Measurements from ENCODE around the gene NUP85.

The NUP85 gene

DNA sequence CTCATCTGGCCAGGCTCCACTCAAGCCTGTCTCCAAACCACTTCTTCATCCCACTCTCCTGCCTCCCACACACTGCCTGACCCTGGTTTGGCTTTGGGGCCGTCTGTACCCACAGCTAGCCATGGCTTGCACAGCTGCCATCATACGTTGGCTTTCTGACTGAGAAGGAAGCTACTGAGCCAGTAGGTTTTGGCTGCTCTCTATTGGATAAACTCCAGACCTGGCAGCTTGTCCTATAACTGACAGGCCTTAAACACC, 61.6 kb downstream of the NUP85 start:
- H4K8ac ChIP-seq (ENCODE audit: low read length): no peak overlapping the region
- H3K36me3 ChIP-seq (ENCODE audit: control insufficient read depth in 1 of 2, insufficient read depth in 2 of 2, low read depth in 1 of 2, low read length in 2 of 2): peaks cover 40 to 46% of the 10 kb centered on the region in 2 experiments
- H3K27ac ChIP-seq (ENCODE audit: low read length, poor library complexity, severe bottlenecking): no peak overlapping the region
- no peaks in the 10 kb centered on the region for H3K27me3 ChIP-seq (ENCODE audit: control insufficient read depth in 1 of 2, insufficient read depth in 1 of 2, low read length in 2 of 2)
- H2AK5ac ChIP-seq (ENCODE audit: low read length, severe bottlenecking): no peak overlapping the region
- H2BK120ac ChIP-seq (ENCODE audit: low read depth, low read length): no peak overlapping the region
- H2BK5ac ChIP-seq (ENCODE audit: low read depth, low read length, poor library complexity, severe bottlenecking): no peak overlapping the region
- no peak overlapping the region for H3K18ac ChIP-seq (ENCODE audit: low read depth in 1 of 2, low read length in 2 of 2)
- DNase-seq: no peak
- H3K4ac ChIP-seq (ENCODE audit: low read depth in 1 of 2, low read length in 2 of 2): no peak overlapping the region
- H3K14ac ChIP-seq (ENCODE audit: low read length in 2 of 2): no peak overlapping the region
- H3K4me3 ChIP-seq (ENCODE audit: insufficient read depth in 1 of 2, low read depth in 1 of 2, low read length in 2 of 2): no peak overlapping the region
- peaks cover 20% of the 10 kb centered on the region for H3K79me1 ChIP-seq (replicated peaks; ENCODE audit: low read length, poor library complexity, severe bottlenecking)
- no peak overlapping the region for H3K23ac ChIP-seq (ENCODE audit: low read length in 2 of 2)
- H2BK12ac ChIP-seq (ENCODE audit: low read length in 2 of 2): no peak overlapping the region
- H3K9ac ChIP-seq (ENCODE audit: low read length): no peak overlapping the region
- 86% methylated on average over 2 of the region's 2 CpGs for WGBS
- H2BK15ac ChIP-seq (ENCODE audit: low read depth, poor library complexity, severe bottlenecking): no peak overlapping the region
- H4K91ac ChIP-seq (ENCODE audit: low read length): no peak overlapping the region
- no peak overlapping the region for H3K4me2 ChIP-seq (ENCODE audit: low read length, poor library complexity, severe bottlenecking)
- H3K9me3 ChIP-seq (ENCODE audit: control insufficient read depth, low read length): no peaks in the 10 kb centered on the region
- H3K4me1 ChIP-seq (ENCODE audit: control insufficient read depth, insufficient read depth, low read depth, low read length): peaks cover 16% of the 10 kb centered on the region
- no peak overlapping the region for H2AFZ ChIP-seq (ENCODE audit: low read depth, low read length)

DNA sequence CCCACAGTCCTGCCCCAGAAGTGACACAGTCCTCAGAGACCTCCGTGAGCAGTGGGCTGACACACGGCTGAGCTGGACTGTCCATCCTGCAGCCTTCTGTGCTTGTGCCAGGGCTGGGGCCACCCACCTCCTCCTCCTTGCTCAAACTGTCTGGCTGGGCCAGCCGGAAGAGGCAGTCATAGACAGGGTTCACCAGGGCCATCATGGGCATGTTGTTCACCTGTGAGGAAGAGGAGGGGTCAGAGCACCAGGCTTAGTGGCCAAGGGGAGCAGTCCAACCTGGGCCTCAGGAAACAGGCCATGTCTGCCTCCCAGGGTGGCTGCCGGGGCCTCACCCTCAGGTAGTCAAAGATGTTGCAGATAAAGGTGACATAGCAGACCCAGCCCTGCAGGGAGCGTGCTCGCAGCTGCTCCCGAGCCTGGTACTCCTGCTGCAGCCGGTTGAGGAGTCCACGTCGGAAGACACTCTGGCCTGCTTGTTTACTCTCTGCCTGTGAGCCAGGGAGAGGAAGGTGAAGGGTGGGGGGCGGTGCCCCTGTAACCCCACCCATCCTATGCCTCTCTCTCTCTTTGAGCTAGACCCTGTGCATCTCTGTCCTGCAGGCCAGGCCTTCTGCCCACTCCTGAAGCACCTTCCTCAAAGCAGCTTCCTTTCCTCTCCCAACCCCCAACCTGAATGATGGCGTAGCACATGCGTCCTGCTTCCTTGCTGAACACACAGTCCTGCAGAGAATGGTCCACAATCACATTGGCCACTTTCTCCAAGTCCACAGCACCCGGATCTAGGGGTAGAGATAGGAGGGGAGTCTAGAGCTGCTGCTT, 62.1 kb downstream of the NUP85 start:
- Histone ChIP-seq H3K9me3 (ENCODE audit: control insufficient read depth, low read length) (no peaks in the 10 kb centered on the region), H3K36me3 (ENCODE audit: control insufficient read depth in 1 of 2, insufficient read depth in 2 of 2, low read depth in 1 of 2, low read length in 2 of 2) (peaks cover 40 to 46% of the 10 kb centered on the region in 2 experiments), H2AK5ac (ENCODE audit: low read length, severe bottlenecking) (no peak overlapping the region), H3K4me1 (ENCODE audit: control insufficient read depth, insufficient read depth, low read depth, low read length) (peaks cover 18% of the 10 kb centered on the region), H3K23ac (ENCODE audit: low read length in 2 of 2) (no peak overlapping the region), H3K4me2 (ENCODE audit: low read length, poor library complexity, severe bottlenecking) (no peak overlapping the region), H4K8ac (ENCODE audit: low read length) (peak overlapping the region; percentile 65), H4K91ac (ENCODE audit: low read length) (no peak overlapping the region), H2BK120ac (ENCODE audit: low read depth, low read length) (no peak overlapping the region), H2BK12ac (ENCODE audit: low read length in 2 of 2) (no peak overlapping the region), H3K27me3 (ENCODE audit: control insufficient read depth in 1 of 2, insufficient read depth in 1 of 2, low read length in 2 of 2) (no peaks in the 10 kb centered on the region), H3K79me1 (replicated peaks; ENCODE audit: low read length, poor library complexity, severe bottlenecking) (peaks cover 22% of the 10 kb centered on the region), H3K4me3 (ENCODE audit: insufficient read depth in 1 of 2, low read depth in 1 of 2, low read length in 2 of 2) (no peak overlapping the region), H3K4ac (ENCODE audit: low read depth in 1 of 2, low read length in 2 of 2) (no peak overlapping the region), H3K27ac (ENCODE audit: low read length, poor library complexity, severe bottlenecking) (no peak overlapping the region), H2BK5ac (ENCODE audit: low read depth, low read length, poor library complexity, severe bottlenecking) (no peak overlapping the region), H3K14ac (ENCODE audit: low read length in 2 of 2) (no peak overlapping the region), H2AFZ (ENCODE audit: low read depth, low read length) (no peak overlapping the region), H3K18ac (ENCODE audit: low read depth in 1 of 2, low read length in 2 of 2) (no peak overlapping the region), H2BK15ac (ENCODE audit: low read depth, poor library complexity, severe bottlenecking) (peak overlapping the region; percentile 12), H3K9ac (ENCODE audit: low read length) (no peak overlapping the region)
- no peak for DNase-seq
- WGBS: 42% methylated on average over 13 of the region's 14 CpGs

GRCh38 chr17:75269844-75270217, 64.4 kb downstream of the NUP85 start:
- Histone ChIP-seq H4K8ac (ENCODE audit: low read length) (no peak overlapping the region), H4K91ac (ENCODE audit: low read length) (peak overlapping the region; percentile 20), H2AFZ (ENCODE audit: low read depth, low read length) (peak overlapping the region; percentile 49), H3K9ac (ENCODE audit: low read length) (peak overlapping the region; percentile 88), H3K18ac (ENCODE audit: low read depth in 1 of 2, low read length in 2 of 2) (no peak overlapping the region), H2BK15ac (ENCODE audit: low read depth, poor library complexity, severe bottlenecking) (no peak overlapping the region), H3K9me3 (ENCODE audit: control insufficient read depth, low read length) (no peaks in the 10 kb centered on the region), H2BK120ac (ENCODE audit: low read depth, low read length) (no peak overlapping the region), H3K4me1 (ENCODE audit: control insufficient read depth, insufficient read depth, low read depth, low read length) (peaks cover 18% of the 10 kb centered on the region), H2BK12ac (ENCODE audit: low read length in 2 of 2) (no peak overlapping the region), H3K79me1 (replicated peaks; ENCODE audit: low read length, poor library complexity, severe bottlenecking) (peaks cover 13% of the 10 kb centered on the region), H3K14ac (ENCODE audit: low read length in 2 of 2) (no peak overlapping the region), H3K4me2 (ENCODE audit: low read length, poor library complexity, severe bottlenecking) (peak overlapping the region; percentile 85), H2AK5ac (ENCODE audit: low read length, severe bottlenecking) (no peak overlapping the region), H3K36me3 (ENCODE audit: control insufficient read depth in 1 of 2, insufficient read depth in 2 of 2, low read depth in 1 of 2, low read length in 2 of 2) (peaks cover 26 to 34% of the 10 kb centered on the region in 2 experiments), H3K23ac (ENCODE audit: low read length in 2 of 2) (no peak overlapping the region), H3K27me3 (ENCODE audit: control insufficient read depth in 1 of 2, insufficient read depth in 1 of 2, low read length in 2 of 2) (no peaks in the 10 kb centered on the region), H2BK5ac (ENCODE audit: low read depth, low read length, poor library complexity, severe bottlenecking) (no peak overlapping the region), H3K4ac (ENCODE audit: low read depth in 1 of 2, low read length in 2 of 2) (peak overlapping the region in 1 of 2 experiments; percentile 6), H3K27ac (ENCODE audit: low read length, poor library complexity, severe bottlenecking) (no peak overlapping the region), H3K4me3 (ENCODE audit: insufficient read depth in 1 of 2, low read depth in 1 of 2, low read length in 2 of 2) (peak overlapping the region; percentile 85 to 88)
- WGBS: 36% methylated on average over 6 of the region's 6 CpGs
- DNase-seq: no peak

GRCh38 chr17:75270218-75270965, 64.9 kb downstream of the NUP85 start:
- H2BK5ac ChIP-seq (ENCODE audit: low read depth, low read length, poor library complexity, severe bottlenecking): no peak overlapping the region
- H3K23ac ChIP-seq (ENCODE audit: low read length in 2 of 2): no peak overlapping the region
- peak overlapping the region; percentile 92 for H4K8ac ChIP-seq (ENCODE audit: low read length)
- H2AFZ ChIP-seq (ENCODE audit: low read depth, low read length): peak overlapping the region; percentile 49
- H3K27me3 ChIP-seq (ENCODE audit: control insufficient read depth in 1 of 2, insufficient read depth in 1 of 2, low read length in 2 of 2): no peaks in the 10 kb centered on the region
- H3K18ac ChIP-seq (ENCODE audit: low read depth in 1 of 2, low read length in 2 of 2): peak overlapping the region in 1 of 2 experiments; percentile 61
- H3K36me3 ChIP-seq (ENCODE audit: control insufficient read depth in 1 of 2, insufficient read depth in 2 of 2, low read depth in 1 of 2, low read length in 2 of 2): peaks cover 21 to 30% of the 10 kb centered on the region in 2 experiments
- H3K79me1 ChIP-seq (replicated peaks; ENCODE audit: low read length, poor library complexity, severe bottlenecking): peaks cover 12% of the 10 kb centered on the region
- peak overlapping the region; percentile 85 to 88 for H3K4me3 ChIP-seq (ENCODE audit: insufficient read depth in 1 of 2, low read depth in 1 of 2, low read length in 2 of 2)
- peaks cover 18% of the 10 kb centered on the region for H3K4me1 ChIP-seq (ENCODE audit: control insufficient read depth, insufficient read depth, low read depth, low read length)
- DNase-seq: peak; percentile 86
- H3K27ac ChIP-seq (ENCODE audit: low read length, poor library complexity, severe bottlenecking): no peak overlapping the region
- no peaks in the 10 kb centered on the region for H3K9me3 ChIP-seq (ENCODE audit: control insufficient read depth, low read length)
- peak overlapping the region in 1 of 2 experiments; percentile 26 for H3K14ac ChIP-seq (ENCODE audit: low read length in 2 of 2)
- no peak overlapping the region for H2BK15ac ChIP-seq (ENCODE audit: low read depth, poor library complexity, severe bottlenecking)
- H3K4me2 ChIP-seq (ENCODE audit: low read length, poor library complexity, severe bottlenecking): peak overlapping the region; percentile 85
- H2BK120ac ChIP-seq (ENCODE audit: low read depth, low read length): no peak overlapping the region
- H2BK12ac ChIP-seq (ENCODE audit: low read length in 2 of 2): no peak overlapping the region
- peak overlapping the region in 1 of 2 experiments; percentile 6 for H3K4ac ChIP-seq (ENCODE audit: low read depth in 1 of 2, low read length in 2 of 2)
- 3% methylated on average over 47 of the region's 47 CpGs for WGBS
- H3K9ac ChIP-seq (ENCODE audit: low read length): peak overlapping the region; percentile 88
- H2AK5ac ChIP-seq (ENCODE audit: low read length, severe bottlenecking): no peak overlapping the region
- H4K91ac ChIP-seq (ENCODE audit: low read length): peak overlapping the region; percentile 20

Data from mesenchymal stem cell (in vitro differentiated cells and primary cell).